Breast epithelium (tissue), 4 donors: ENCODE data around the gene ARPC4. TPM values are rescaled to one million over a fixed set of nuclear protein-coding genes. Genes with fewer than 3 reads are reported as not detected.
A peak's percentile ranks its signal among the peaks of the same experiment; 100 is the strongest.
"Not testable (repeated sequence)": the region's sequence is repeated elsewhere in the genome, so short reads cannot be mapped to it uniquely, and the experiment has no call there.

Experiments used
- DNase-seq, 2 donors: peaks; one replicate each; pipeline ENCODE4 v3.0.0-alpha.2; 2019; ENCODE audit warnings: low spot score in 2 of 2
- H3K27ac ChIP-seq, 2 donors: fragments of 200-600 bp; sonication (generic) in 1 of 2; one replicate each; pipeline ENCODE4 v1.5.1; 2016 to 2019; ENCODE audit warnings: mild to moderate bottlenecking in 1 of 2
- H3K27me3 ChIP-seq, 2 donors: fragments of 200-600 bp; sonication (generic) in 1 of 2; one replicate each; pipeline versions ENCODE4 v1.5.1 to v1.6.0; 2017 to 2019; ENCODE audit warnings: control low read depth in 1 of 2, mild to moderate bottlenecking in 1 of 2
- H3K36me3 ChIP-seq: fragments of 200-600 bp; one replicate; pipeline ENCODE4 v1.5.1; 2019
- H3K4me1 ChIP-seq, 2 donors: fragments of 200-600 bp; sonication (generic); one replicate each; pipeline ENCODE4 v1.5.1; 2016 to 2019; ENCODE audit warnings: control low read depth in 1 of 2
- H3K4me3 ChIP-seq, 3 donors: fragments of 200-600 bp; sonication (generic); 1 replicate in 2 of 3; 2 replicates in 1 of 3; pipeline ENCODE4 v1.5.1; 2016 to 2019; ENCODE audit warnings: mild to moderate bottlenecking in 3 of 3, moderate library complexity in 2 of 3
- H3K9me3 ChIP-seq, 2 donors: fragments of 200-600 bp; sonication (generic) in 1 of 2; one replicate each; pipeline ENCODE4 v1.5.1; 2016 to 2019; ENCODE audit warnings: control low read depth in 1 of 2
- POLR2A ChIP-seq: fragments of 450-650 bp; IDR thresholded peaks from one replicate; pipeline ENCODE4 v1.6.1; 2016; ENCODE audit warnings: antibody characterized with exemption, mild to moderate bottlenecking, moderate library complexity
- POLR2AphosphoS5 ChIP-seq, 3 donors: sonication (generic); formaldehyde crosslinking; IDR thresholded peaks; one replicate each; pipeline ENCODE4 v1.6.1; 2017; ENCODE audit warnings: antibody characterized with exemption in 3 of 3
- intact Hi-C: fragments of 100-400 bp; cut with DNase I; formaldehyde crosslinking; loops from one replicate; pipeline ENCODE4 v1.15.1; 2023; ENCODE audit warnings: low total_unique reads
- total RNA-seq, 3 donors: library from RNA; depleted of rRNA; stranded (reverse); fragments of >200 nt; gene quantifications; one replicate each; pipeline ENCODE4 v1.1.0, GENCODE V29; 2016
- TF ChIP-seq, protein P1 (sequence below), 3 donors: fragments of 450-650 bp; IDR thresholded peaks; one replicate each; pipeline ENCODE4 v1.5.1; 2016 to 2017; ENCODE audit warnings: antibody characterized with exemption in 3 of 3, mild to moderate bottlenecking in 3 of 3, moderate library complexity in 3 of 3

ARPC4 gene
- total RNA-seq, 3 donors from 2014 or later: 116 to 163 (median 117) TPM

DNA sequence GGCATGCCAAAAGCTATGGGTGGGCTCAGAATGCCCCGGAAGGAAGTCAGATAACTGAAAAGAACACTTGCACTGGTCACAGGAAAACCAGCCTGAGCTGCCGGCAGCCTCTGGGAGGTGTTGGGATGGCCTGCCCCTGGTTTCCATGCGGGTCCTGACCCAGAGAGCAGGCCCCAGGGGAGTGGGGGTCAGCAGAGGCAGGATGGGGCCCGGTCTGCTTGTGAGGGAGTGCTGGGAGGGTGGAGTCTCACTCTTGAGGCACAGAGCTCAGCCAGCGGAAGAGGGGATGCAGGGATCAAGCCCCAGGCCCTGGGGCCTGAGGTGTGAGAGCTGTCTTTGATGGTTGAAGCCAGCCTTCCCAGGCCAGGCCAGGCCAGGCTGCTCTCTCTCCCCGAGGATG lies 53.3 kb downstream of the ARPC4 start:
- Histone ChIP-seq H3K27ac (no peak overlapping the region), H3K27me3 (no peaks in the 10 kb centered on the region), H3K36me3 (no peaks in the 10 kb centered on the region), H3K9me3 (no peaks in the 10 kb centered on the region), H3K4me1 (peaks cover 0 to 3% of the 10 kb centered on the region in 2 donors), H3K4me3 (no peak overlapping the region)
- DNase-seq: no peak
- intact Hi-C loops: loop anchor here (10.0 kb wide), 1 partner anchor 99 kb away; no protein-coding TSS in a partner anchor
- TF ChIP-seq, protein P1, sequence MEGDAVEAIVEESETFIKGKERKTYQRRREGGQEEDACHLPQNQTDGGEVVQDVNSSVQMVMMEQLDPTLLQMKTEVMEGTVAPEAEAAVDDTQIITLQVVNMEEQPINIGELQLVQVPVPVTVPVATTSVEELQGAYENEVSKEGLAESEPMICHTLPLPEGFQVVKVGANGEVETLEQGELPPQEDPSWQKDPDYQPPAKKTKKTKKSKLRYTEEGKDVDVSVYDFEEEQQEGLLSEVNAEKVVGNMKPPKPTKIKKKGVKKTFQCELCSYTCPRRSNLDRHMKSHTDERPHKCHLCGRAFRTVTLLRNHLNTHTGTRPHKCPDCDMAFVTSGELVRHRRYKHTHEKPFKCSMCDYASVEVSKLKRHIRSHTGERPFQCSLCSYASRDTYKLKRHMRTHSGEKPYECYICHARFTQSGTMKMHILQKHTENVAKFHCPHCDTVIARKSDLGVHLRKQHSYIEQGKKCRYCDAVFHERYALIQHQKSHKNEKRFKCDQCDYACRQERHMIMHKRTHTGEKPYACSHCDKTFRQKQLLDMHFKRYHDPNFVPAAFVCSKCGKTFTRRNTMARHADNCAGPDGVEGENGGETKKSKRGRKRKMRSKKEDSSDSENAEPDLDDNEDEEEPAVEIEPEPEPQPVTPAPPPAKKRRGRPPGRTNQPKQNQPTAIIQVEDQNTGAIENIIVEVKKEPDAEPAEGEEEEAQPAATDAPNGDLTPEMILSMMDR (IDR thresholded peaks at IDR 0.05): no peak
- TF ChIP-seq POLR2AphosphoS5 (IDR thresholded peaks at IDR 0.05): no peak
- no peak for TF ChIP-seq POLR2A

DNA sequence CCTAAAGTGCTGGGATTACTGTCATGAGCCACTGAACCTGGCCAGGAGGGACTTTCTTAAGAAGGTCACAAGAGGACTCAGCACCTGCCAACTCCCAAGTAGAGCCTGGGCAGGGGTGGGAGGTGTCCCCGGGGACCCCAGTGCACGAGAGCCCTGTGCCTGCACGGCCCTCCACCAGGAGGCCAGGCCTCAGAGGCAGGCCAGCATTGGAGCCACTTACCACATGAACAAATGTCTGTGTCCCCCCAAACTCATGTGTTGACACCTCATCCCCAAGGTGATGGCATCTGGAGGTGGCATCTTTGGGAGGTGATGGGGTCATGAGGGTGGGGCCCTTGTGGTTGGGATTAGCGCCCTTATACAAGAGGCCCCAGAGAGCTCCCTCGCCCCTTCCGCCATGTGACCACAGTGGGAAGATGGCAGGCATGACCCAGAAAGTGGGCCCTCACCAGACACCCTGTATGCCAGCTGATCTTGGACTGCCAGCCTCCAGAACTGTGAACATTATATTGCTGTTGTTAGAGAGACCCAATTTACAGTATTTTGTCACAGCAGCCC lies 54.1 kb downstream of the ARPC4 start:
- no peaks in the 10 kb centered on the region for H3K9me3 ChIP-seq
- H3K4me3 ChIP-seq: no peak overlapping the region
- TF ChIP-seq POLR2AphosphoS5 (IDR thresholded peaks at IDR 0.05) (no peak), POLR2A (no peak)
- TF ChIP-seq, protein P1 (IDR thresholded peaks at IDR 0.05): no peak
- intact Hi-C loops: loop anchor here (10.0 kb wide), 1 partner anchor 98 kb away; no protein-coding TSS in a partner anchor
- no peak overlapping the region for H3K27ac ChIP-seq
- H3K4me1 ChIP-seq: peaks cover 0 to 3% of the 10 kb centered on the region in 2 donors
- DNase-seq: no peak
- no peaks in the 10 kb centered on the region for H3K36me3 ChIP-seq
- no peaks in the 10 kb centered on the region for H3K27me3 ChIP-seq

DNA sequence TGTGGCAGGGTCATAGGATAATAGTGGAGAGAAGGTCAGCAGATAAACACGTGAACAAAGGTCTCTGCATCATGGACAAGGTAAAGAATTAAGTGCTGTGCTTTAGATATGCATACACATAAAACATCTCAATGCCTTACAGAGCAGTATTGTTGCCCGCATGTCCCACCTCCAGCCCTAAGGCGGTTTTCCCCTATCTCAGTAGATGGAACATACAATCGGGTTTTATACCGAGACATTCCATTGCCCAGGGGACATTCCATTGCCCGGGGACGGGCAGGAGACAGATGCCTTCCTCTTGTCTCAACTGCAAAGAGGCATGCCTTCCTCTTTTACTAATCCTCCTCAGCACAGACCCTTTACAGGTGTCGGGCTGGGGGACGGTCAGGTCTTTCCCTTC lies 55.0 kb downstream of the ARPC4 start:
- H3K4me1 ChIP-seq, H3K9me3 ChIP-seq, DNase-seq, H3K4me3 ChIP-seq, H3K36me3 ChIP-seq, H3K27me3 ChIP-seq: not testable (repeated sequence)
- peak overlapping the region in 1 of 2 donors; percentile 12 for H3K27ac ChIP-seq
- intact Hi-C loops: loop anchor here (10.0 kb wide), 1 partner anchor 97 kb away; no protein-coding TSS in a partner anchor

DNA sequence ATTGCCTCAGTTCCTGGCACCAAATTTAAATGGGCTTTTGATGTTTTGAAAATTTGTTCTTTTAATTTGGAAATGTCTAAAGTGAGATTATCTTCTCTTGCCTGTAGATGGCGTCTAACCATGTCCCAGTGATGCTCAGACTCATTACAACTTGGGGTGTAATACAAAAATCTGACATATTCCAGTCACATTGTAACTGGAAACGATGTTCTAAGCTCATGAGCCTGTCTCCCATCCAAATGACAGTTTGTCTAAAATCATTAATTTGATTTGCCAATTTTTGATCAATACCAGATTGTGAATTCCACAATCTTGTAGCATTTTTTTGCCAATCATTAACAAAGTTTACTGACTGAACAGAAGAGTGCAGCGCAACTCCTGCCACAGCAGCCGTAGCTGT lies 56.0 kb downstream of the ARPC4 start:
- not testable (repeated sequence) for DNase-seq
- intact Hi-C loops: loop anchor here (10.0 kb wide), 1 partner anchor 96 kb away; no protein-coding TSS in a partner anchor

DNA sequence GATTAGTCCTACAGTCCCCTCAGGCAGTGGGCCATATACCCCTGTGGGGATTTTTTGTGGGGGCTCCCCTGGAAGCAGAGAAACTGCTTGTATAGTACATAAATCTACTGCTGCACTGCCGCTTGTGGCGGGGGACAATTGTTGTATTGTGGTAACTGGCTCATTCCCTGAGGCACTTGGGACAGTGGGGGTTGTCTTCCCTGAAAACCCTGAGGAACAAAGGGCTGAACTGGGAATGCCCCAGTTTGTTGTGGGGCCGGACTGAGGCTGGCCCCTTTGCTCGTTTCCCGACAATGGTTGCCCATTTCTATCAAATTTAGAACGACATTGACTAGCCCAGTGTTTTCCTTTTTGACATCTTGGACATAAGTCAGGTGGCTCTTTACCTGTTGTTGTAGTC lies 58.5 kb downstream of the ARPC4 start:
- intact Hi-C loops, H3K9me3 ChIP-seq: not testable (repeated sequence)

More for the DNA sequence above, 56.0 kb downstream of the ARPC4 start:
- H3K9me3 ChIP-seq, H3K4me3 ChIP-seq, H3K4me1 ChIP-seq, H3K27ac ChIP-seq, H3K27me3 ChIP-seq, H3K36me3 ChIP-seq: not testable (repeated sequence)
- TF ChIP-seq POLR2AphosphoS5 (IDR thresholded peaks at IDR 0.05): peak in 1 of 3 donors; percentile 61
- TF ChIP-seq, protein P1 (IDR thresholded peaks at IDR 0.05): peak; percentile 14 to 61 (median 46)

DNA sequence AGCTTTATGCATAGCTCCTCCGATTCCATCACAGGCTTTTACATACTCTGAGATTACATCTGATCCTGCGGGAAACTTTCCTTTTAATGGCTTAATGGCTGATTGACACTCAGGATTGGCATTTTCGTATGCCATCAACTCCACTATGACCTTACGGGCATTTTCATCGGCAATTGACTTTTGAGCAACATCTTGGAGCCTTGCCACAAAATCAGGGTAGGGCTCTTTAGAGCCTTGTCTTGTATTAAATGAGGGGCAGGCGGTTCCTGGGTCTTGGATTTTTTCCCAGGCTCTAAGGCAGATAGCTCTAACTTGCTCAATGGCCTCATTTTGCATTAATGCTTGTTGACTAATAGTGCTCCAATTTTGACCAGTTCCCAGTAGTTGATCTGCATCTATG lies 59.0 kb downstream of the ARPC4 start:
- intact Hi-C loops, H3K36me3 ChIP-seq, H3K9me3 ChIP-seq, H3K27me3 ChIP-seq, H3K4me1 ChIP-seq, H3K4me3 ChIP-seq, DNase-seq: not testable (repeated sequence)
- H3K27ac ChIP-seq: peak overlapping the region; percentile 67 to 84

More for the DNA sequence above, 58.5 kb downstream of the ARPC4 start:
- not testable (repeated sequence) for H3K27me3 ChIP-seq, DNase-seq, H3K36me3 ChIP-seq, H3K4me1 ChIP-seq, H3K4me3 ChIP-seq
- peak overlapping the region; percentile 67 to 84 for H3K27ac ChIP-seq

DNA sequence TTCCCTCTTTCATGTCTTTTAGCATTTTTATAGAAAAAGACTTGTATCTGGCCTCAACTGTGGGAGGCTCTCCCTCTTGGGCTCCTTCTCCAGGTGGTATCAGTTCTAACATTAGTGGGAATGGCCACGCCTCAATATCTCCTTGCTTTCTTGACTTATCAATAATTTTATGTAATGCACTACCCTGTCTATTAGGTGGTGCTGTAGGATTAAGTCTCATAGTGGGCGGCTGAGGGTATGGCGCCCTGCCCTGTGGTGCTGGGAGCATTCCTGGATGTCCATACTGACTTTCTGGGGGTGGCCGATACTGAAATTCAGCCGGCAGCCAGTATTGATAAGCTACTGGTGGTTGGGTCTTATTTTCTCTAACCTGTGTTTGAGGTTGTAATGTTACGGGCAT lies 59.6 kb downstream of the ARPC4 start:
- Histone ChIP-seq H3K9me3 (no peaks in the 10 kb centered on the region), H3K27ac (no peak overlapping the region), H3K4me3 (no peak overlapping the region), H3K4me1 (peaks cover 0 to 4% of the 10 kb centered on the region in 2 donors), H3K27me3 (no peaks in the 10 kb centered on the region), H3K36me3 (no peaks in the 10 kb centered on the region)
- intact Hi-C loops: no loop called here
- TF ChIP-seq POLR2A: no peak
- TF ChIP-seq POLR2AphosphoS5 (IDR thresholded peaks at IDR 0.05): no peak
- TF ChIP-seq, protein P1 (IDR thresholded peaks at IDR 0.05): no peak
- no peak for DNase-seq

DNA sequence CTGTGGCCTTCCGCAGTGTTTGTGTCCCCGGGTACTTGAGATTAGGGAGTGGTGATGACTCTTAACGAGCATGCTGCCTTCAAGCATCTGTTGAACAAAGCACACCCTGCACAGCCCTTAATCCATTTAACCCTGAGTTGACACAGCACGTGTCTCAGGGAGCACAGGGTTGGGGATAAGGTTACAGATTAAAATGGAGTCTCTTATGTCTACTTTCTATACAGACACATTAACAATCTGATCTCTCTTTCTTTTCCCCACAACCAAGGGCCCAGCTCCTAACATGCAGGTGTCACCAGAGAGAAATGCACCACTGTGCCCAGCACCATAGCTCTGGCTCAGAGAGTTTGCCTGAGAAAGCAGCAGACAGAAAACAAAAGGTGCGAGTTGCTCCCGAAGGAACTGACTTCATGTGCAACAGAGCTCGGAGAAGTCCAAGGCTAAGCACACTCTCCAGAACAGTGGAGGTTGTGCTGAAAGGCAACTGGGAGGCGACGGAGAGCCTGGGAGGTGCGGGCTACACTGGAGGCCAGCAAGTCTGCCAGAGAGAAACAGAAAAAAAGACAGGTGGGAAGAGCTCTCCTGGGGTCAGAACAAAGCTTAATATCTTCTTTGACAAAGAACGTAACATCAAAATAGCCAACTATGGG lies 61.5 kb downstream of the ARPC4 start:
- H3K27me3 ChIP-seq, H3K27ac ChIP-seq, H3K36me3 ChIP-seq, intact Hi-C loops, H3K9me3 ChIP-seq, H3K4me1 ChIP-seq, H3K4me3 ChIP-seq, DNase-seq: not testable (repeated sequence)
